CD4-positive, alpha-beta T cell treated with Interleukin-21 for 1 hour (primary cell): ENCODE data around the gene NSUN7.
A peak's percentile ranks its signal among the peaks of the same experiment; 100 is the strongest.

Experiments
- DNase-seq: peaks from one replicate; pipeline ENCODE4 v3.0.0-alpha.2; 2020

Gene NSUN7

DNA sequence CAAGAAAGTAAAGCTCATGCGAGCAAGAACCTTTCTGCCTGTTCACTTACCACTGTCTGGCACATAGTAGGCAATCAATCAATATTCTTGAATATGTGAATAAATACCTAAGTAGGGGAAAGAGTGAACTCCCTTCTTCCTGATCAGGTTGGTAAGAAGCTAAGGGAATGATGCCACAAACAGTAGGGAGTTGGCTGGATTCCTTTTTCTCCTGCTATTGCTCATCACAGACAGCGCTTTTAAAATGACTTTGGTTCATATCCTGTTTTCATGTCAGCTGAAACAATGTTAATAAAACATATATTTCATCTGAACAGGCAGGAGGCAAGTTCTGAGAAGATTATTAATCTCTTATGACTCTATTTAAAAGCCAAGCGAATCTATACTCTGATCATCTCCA is 99.2 kb downstream of the NSUN7 start:
- DNase-seq = no peak

GRCh38 chr4:40850496-40850895 is 100.7 kb downstream of the NSUN7 start:
- no peak for DNase-seq

GRCh38 chr4:40856277-40856839 is 106.6 kb downstream of the NSUN7 start:
- no peak for DNase-seq

GRCh38 chr4:40856840-40857362 is 107.1 kb downstream of the NSUN7 start:
- peak; percentile 28 for DNase-seq

GRCh38 chr4:40857956-40858355 is 108.2 kb downstream of the NSUN7 start:
- DNase-seq = no peak

- DNase-seq = no peak
These were observed 109.2 kb downstream of the NSUN7 start for GRCh38 chr4:40858962-40859361.
